A172 (cell line): Measurements from ENCODE around the gene IGSF8. TPM values are rescaled to one million over a fixed set of nuclear protein-coding genes. Genes with fewer than 3 reads are reported as not detected.

Experiments used
- DNase-seq: peaks from one replicate; pipeline ENCODE4 v3.0.0-alpha.2; 2015; ENCODE audit warnings: low spot score
- total RNA-seq: library from RNA; depleted of rRNA; stranded (reverse); fragments of >200 nt; shearing (Covaris generic); gene quantifications from 2 replicates; pipeline ENCODE4 v1.2.3, GENCODE V29; 2014; rRNA removed

Gene IGSF8
- total RNA-seq, result 34.2 and 36.6 TPM in 2 replicates

- DNase-seq, result peak; percentile 80
Observed at GRCh38 chr1:160097911-160098851, at the start of gene IGSF8. Gene IGSF8, minus strand, starts transcription at chr1:160098619. Its CDS starts 147 bp downstream, at chr1:160098472.

GRCh38 chr1:160148121-160148520, 49.7 kb upstream of the IGSF8 start:
- DNase-seq, result no peak

GRCh38 chr1:160146107-160146506, 47.7 kb upstream of the IGSF8 start:
- DNase-seq, result no peak

- DNase-seq, result no peak
Observed at GRCh38 chr1:160144921-160145320, 46.5 kb upstream of the IGSF8 start.

- DNase-seq, result no peak
Observed at GRCh38 chr1:160143695-160144094, 45.3 kb upstream of the IGSF8 start.

GRCh38 chr1:160139840-160140239, 41.4 kb upstream of the IGSF8 start:
- DNase-seq, result no peak

- no peak for DNase-seq
Observed at GRCh38 chr1:160137216-160137862, 38.9 kb upstream of the IGSF8 start.

GRCh38 chr1:160136926-160137200, 38.4 kb upstream of the IGSF8 start:
- no peak for DNase-seq

- no peak for DNase-seq
Observed at GRCh38 chr1:160136121-160136925, 37.9 kb upstream of the IGSF8 start.

- DNase-seq, result no peak
Observed at GRCh38 chr1:160134791-160135572, 36.6 kb upstream of the IGSF8 start.

GRCh38 chr1:160133990-160134770, 35.8 kb upstream of the IGSF8 start:
- DNase-seq, result no peak

GRCh38 chr1:160131803-160132565, 33.6 kb upstream of the IGSF8 start:
- no peak for DNase-seq

- DNase-seq, result no peak
Observed at GRCh38 chr1:160130939-160131338, 32.5 kb upstream of the IGSF8 start.

GRCh38 chr1:160130486-160130885, 32.1 kb upstream of the IGSF8 start:
- DNase-seq, result no peak

GRCh38 chr1:160129966-160130365, 31.5 kb upstream of the IGSF8 start:
- no peak for DNase-seq

- DNase-seq, result no peak
Observed at GRCh38 chr1:160129558-160129957, 31.1 kb upstream of the IGSF8 start.

- DNase-seq, result peak; percentile 81
Observed at GRCh38 chr1:160129046-160129445, 30.6 kb upstream of the IGSF8 start.

- no peak for DNase-seq
Observed at GRCh38 chr1:160128636-160129035, 30.2 kb upstream of the IGSF8 start.

GRCh38 chr1:160127865-160128523, 29.6 kb upstream of the IGSF8 start:
- DNase-seq, result peak; percentile 90
